Colonic mucosa (tissue), 4 donors: ENCODE results near the gene CHD2. TPM values are rescaled to one million over a fixed set of nuclear protein-coding genes. Genes with fewer than 3 reads are reported as not detected.
A peak's percentile ranks its signal among the peaks of the same experiment; 100 is the strongest.
"Not testable (repeated sequence)": the region's sequence is repeated elsewhere in the genome, so short reads cannot be mapped to it uniquely, and the experiment has no call there.

ENCODE experiments used
- DNase-seq: peaks from one replicate; pipeline ENCODE4 v3.0.0-alpha.2; 2020
- H3K27ac ChIP-seq: fragments of 200-600 bp; one replicate; pipeline ENCODE4 v1.8.0; 2021
- H3K27me3 ChIP-seq: fragments of 200-600 bp; one replicate; pipeline ENCODE4 v1.8.0; 2021
- H3K36me3 ChIP-seq: fragments of 200-600 bp; one replicate; pipeline ENCODE4 v1.8.0; 2021
- H3K4me1 ChIP-seq: fragments of 200-600 bp; one replicate; pipeline ENCODE4 v1.8.0; 2021; ENCODE audit warnings: mild to moderate bottlenecking
- H3K4me3 ChIP-seq: fragments of 200-600 bp; one replicate; pipeline ENCODE4 v1.8.0; 2021
- H3K9ac ChIP-seq, 2 donors: one replicate each; pipeline ENCODE4 v1.7.0; 2013; ENCODE audit warnings: control low read depth in 2 of 2, low read depth in 2 of 2, low read length in 2 of 2
- H3K9me3 ChIP-seq: fragments of 200-600 bp; one replicate; pipeline ENCODE4 v1.8.0; 2021
- CTCF ChIP-seq: fragments of 200-600 bp; IDR thresholded peaks from one replicate; pipeline ENCODE4 v1.8.0; 2022; ENCODE audit warnings: antibody characterized with exemption, mild to moderate bottlenecking
- intact Hi-C: fragments of 100-400 bp; cut with DNase I; formaldehyde crosslinking; loops from one replicate; pipeline ENCODE4 v1.14.1; 2022
- total RNA-seq, 2 donors: library from RNA; stranded (reverse); fragmentation: NEBNext Ultra II Directional in 1 of 2; extraction: Animal tissue kit (Norgen Biotek cat#: 25700) in 1 of 2; gene quantifications; one replicate each; pipeline ENCODE4 v1.2.1, GENCODE V29; 2021
- donor health status: healthy.
- donor health status: DM: no; HTN: no; CAD: no.
- donor health status: DM: no; HTN: no; CAD: no.

Gene CHD2
- total RNA-seq, 2 donors from 2014 or later: 87.5 to 121 TPM

DNA sequence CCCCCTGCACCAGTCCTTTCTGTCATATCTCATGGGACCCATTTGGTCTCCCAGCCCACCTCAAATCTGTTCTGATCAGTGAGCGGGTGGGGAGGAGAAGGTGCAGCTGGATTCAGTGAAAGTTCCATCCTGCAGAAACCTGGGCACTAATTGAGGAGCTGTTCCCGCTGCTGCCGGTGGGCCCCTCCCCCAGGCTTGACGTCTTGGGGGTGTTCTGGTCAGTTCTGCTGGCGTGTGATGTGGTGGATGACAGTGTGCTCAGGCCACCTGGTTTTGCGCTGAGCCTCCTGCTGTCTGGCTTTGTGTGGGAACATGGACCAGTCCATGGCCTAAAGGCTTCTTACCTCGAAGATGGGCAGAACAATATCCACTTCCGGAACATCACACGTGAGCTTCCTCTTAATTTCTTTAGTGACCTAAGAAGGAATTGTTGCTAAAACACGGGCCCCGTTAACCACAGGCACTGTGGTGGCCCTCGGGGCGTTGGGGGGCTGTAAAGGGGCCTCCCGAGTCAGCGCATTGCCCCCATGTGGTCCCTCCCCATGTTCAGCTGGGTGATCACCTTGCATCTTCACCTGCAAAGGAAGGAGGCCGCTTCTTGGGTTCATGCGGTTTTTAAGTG lies 129.2 kb downstream of the CHD2 start:
- DNase-seq: no peak
- intact Hi-C loops: loop anchor here (10.0 kb wide), 1 partner anchor 235 kb away; no protein-coding TSS in a partner anchor
- peaks cover 7% of the 10 kb centered on the region for H3K4me1 ChIP-seq

DNA sequence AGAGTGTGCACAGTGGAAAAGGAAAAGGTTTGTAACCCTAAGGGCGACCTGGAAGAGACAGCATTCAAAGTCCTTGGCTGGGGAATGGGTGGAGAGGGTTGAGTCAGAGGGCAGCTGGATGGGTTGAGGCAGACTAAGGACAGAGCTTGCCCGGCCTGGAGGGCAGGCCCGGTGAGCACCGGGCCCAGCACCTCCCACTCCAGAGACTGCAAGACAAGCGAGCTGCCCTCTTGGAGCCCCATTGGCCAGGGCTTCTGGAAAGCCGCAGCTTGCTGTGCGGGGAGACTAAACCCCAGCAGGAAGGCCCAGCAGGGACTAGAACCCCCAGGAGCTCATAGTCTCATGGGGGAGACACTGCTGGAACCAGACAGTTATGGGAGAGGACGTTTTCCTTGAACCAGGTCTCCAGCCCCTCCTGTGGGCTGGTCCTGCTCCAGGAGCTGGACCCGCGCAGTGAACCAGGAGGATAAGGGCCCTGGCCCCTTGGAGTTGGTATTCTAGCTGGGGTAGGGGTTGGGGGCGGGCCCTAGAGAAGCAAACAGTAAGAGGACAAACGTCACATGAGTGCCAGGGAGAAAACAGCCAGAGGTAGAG lies 129.8 kb downstream of the CHD2 start:
- H3K9ac ChIP-seq: no peak overlapping the region

More for the DNA sequence above, 129.2 kb downstream of the CHD2 start:
- TF ChIP-seq CTCF: no peak
- H3K27me3 ChIP-seq: no peaks in the 10 kb centered on the region
- H3K9me3 ChIP-seq: no peaks in the 10 kb centered on the region
- peak overlapping the region in 1 of 2 donors; percentile 30 for H3K9ac ChIP-seq
- no peaks in the 10 kb centered on the region for H3K36me3 ChIP-seq
- no peak overlapping the region for H3K4me3 ChIP-seq
- H3K27ac ChIP-seq: peak overlapping the region; percentile 70

DNA sequence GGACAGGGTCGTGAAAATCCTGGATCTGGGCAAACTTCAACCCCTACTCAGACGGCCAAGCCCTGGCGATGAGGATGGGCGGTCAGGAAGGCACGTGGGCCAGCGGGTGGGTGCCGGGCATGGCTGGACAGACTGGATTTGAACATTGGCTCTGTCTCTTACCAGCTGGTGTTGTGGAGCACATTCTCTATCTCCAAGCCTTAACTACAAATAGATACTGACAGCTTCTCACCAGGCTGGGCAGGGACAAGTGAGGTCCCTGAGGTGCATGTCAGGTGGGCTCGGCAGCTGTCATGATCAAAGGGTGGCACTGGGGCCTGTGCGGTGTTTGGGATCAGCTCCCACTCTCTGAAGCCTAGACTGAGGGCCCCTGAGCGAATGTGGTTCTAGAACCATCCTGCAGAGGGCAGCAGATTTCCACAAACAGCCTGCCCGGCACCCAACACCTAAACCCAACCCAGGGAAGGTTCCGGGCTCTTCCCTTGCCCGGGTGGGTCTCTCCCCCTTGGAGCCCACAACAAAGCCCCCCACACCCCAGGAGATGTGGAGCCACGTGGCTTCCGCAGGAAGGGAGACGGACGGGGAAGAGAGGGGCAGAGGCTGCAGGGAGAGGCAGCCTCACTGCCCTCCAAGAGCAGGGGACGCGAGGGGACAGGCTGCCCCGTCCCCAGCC lies 130.4 kb downstream of the CHD2 start:
- H3K4me3 ChIP-seq: no peak overlapping the region
- peak; percentile 73 for DNase-seq
- intact Hi-C loops: loop anchor here (5.0 to 10.0 kb wide), 2 partner anchors 944 to 1087 kb away; no protein-coding TSS in a partner anchor
- H3K36me3 ChIP-seq: no peaks in the 10 kb centered on the region
- peak overlapping the region; percentile 70 for H3K27ac ChIP-seq
- H3K27me3 ChIP-seq: no peaks in the 10 kb centered on the region
- TF ChIP-seq CTCF: peak; percentile 82
- H3K4me1 ChIP-seq: peaks cover 7% of the 10 kb centered on the region
- no peaks in the 10 kb centered on the region for H3K9me3 ChIP-seq
- no peak overlapping the region for H3K9ac ChIP-seq

More for the DNA sequence above, 129.8 kb downstream of the CHD2 start:
- TF ChIP-seq CTCF: no peak
- intact Hi-C loops: loop anchor here (5.0 to 10.0 kb wide), 3 partner anchors 235 to 1087 kb away; no protein-coding TSS in a partner anchor
- peaks cover 7% of the 10 kb centered on the region for H3K4me1 ChIP-seq
- H3K9me3 ChIP-seq: no peaks in the 10 kb centered on the region
- peak overlapping the region; percentile 70 for H3K27ac ChIP-seq
- DNase-seq: no peak
- no peak overlapping the region for H3K4me3 ChIP-seq
- no peaks in the 10 kb centered on the region for H3K27me3 ChIP-seq
- no peaks in the 10 kb centered on the region for H3K36me3 ChIP-seq

DNA sequence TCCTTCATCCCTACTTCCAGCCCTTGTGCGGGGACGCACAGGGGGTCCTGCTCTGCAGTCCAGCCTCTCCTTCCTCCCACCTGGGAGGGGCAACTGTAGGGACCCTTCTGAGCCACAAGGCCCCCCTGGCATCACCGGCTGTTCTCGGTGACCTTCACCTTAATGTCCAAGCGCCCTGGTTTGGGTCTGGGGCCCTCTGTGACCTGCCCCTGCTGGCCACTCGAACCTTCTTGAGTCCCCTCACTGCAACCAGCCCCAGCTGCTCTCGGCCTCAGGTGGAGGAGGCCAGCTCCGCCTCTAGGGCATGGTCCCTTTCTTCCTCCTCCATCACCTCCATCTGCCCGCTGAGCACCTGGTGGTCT lies 131.0 kb downstream of the CHD2 start:
- H3K9ac ChIP-seq: no peak overlapping the region
- no peaks in the 10 kb centered on the region for H3K27me3 ChIP-seq
- intact Hi-C loops: loop anchor here (5.0 to 10.0 kb wide), 2 partner anchors 944 to 1086 kb away; no protein-coding TSS in a partner anchor
- no peak overlapping the region for H3K4me3 ChIP-seq
- peaks cover 7% of the 10 kb centered on the region for H3K4me1 ChIP-seq
- no peak for TF ChIP-seq CTCF
- no peaks in the 10 kb centered on the region for H3K9me3 ChIP-seq
- no peak for DNase-seq
- H3K36me3 ChIP-seq: no peaks in the 10 kb centered on the region
- no peak overlapping the region for H3K27ac ChIP-seq

DNA sequence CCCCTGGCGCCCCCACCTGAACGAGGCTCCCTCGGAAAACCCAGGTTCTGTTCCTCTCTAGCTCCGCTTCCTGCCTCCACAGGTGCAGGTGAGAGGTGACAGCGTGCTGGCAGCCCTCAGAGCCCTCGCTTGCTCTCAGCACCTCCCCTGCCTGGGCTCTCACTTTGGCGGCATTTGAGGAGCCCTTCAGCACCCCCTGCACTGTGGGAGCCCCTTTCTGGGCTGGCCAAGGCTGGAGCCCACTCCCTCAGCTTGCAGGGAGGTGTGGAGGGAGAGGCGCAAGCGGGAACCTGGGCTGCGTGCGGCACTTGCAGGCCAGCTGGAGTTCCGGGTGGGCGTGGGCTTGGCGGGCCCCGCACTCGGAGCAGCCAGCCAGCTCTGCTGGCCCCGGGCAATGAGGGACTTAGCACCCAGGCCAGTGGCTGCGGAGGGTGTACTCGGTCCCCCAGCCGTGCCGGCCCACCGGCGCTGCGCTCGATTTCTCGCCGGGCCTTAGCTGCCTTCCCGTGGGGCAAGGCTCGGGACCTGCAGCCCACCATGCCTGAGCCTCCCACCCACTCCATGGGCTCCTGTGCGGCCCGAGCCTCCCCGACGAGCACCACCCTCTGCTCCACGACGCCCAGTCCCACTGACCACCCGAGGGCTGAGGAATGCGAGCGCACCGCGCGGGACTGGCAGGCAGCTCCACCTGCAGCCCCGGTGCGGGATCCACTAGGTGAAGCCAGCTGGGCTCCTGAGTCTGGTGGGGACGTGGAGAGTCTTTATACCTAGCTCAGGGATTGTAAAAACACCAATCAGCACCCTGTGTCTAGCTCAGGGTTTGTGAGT lies 131.6 kb downstream of the CHD2 start:
- H3K36me3 ChIP-seq, H3K4me3 ChIP-seq, H3K9me3 ChIP-seq, H3K27ac ChIP-seq, H3K27me3 ChIP-seq, H3K9ac ChIP-seq, H3K4me1 ChIP-seq, DNase-seq: not testable (repeated sequence)
- intact Hi-C loops: loop anchor here (5.0 to 10.0 kb wide), 2 partner anchors 943 to 1086 kb away; no protein-coding TSS in a partner anchor

GRCh38 chr15:93032515-93033206 lies 132.5 kb downstream of the CHD2 start:
- H3K4me3 ChIP-seq, H3K9ac ChIP-seq, H3K9me3 ChIP-seq, H3K4me1 ChIP-seq, H3K27ac ChIP-seq, H3K36me3 ChIP-seq, DNase-seq, H3K27me3 ChIP-seq: not testable (repeated sequence)
- intact Hi-C loops: loop anchor here (5.0 to 10.0 kb wide), 2 partner anchors 942 to 1085 kb away; no protein-coding TSS in a partner anchor
